NCI-H524 (cell line): ENCODE results near the gene UPP1.
"Not testable (repeated sequence)": the region's sequence is repeated elsewhere in the genome, so short reads cannot be mapped to it uniquely, and the experiment has no call there.

Source experiments
- DNase-seq, 2 experiments: peaks; one replicate each; lab custom pipeline; 2025; lab: John Stamatoyannopoulos, UW

UPP1 gene

DNA sequence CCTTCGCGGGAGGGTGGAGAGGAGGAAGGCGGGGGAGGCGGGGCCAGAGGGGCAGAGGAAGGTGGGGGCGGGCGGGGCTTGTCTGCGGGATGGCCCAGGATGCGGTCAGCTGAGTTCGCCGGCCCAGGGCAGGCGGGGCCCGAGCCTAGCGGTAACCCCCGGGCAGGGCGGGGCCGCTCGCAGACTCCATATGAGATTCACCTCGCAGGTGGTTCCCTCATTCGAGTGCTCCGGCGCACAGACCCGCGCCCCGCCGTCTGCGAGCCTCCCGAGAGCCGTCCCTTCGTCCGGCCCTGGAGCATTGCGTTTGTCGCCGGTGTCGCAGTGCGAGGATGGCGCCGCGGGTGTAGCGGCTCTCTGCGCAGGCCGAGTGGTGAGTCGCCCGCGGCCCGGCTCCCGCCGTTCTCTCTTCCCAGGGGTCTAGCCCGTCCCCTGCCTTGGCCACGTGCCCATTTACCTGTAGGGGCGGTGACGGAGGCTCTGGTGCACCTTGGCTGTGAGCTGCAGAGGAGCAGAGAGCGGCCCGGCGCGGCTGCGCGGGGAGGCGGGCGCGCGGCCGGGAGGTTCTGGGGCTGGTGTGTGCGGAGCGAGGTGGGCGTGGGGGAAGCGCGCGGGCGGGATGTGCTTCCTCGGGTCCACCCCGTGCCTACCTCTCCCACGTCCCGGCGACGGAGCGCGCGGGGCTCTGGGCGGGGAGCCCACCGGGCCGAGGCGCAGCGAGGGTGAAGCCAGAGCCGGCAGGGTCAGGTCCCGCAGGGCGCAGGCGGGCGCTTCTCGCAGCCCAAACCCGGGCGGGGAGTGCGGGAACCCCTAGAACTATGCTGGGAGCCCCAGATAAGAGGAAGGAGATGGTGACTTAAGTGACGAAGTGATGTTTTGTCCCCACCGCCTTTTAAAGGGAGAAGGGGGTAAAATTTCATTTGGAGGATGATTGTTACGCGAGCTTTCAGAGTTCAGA, at the start of gene UPP1:
Gene UPP1 (plus strand): TSS at position 220 of the 958 bp plus-strand sequence. CDS start 5,519 bp downstream, outside the sequence.
- peak; percentile 24 to 59 for DNase-seq

DNA sequence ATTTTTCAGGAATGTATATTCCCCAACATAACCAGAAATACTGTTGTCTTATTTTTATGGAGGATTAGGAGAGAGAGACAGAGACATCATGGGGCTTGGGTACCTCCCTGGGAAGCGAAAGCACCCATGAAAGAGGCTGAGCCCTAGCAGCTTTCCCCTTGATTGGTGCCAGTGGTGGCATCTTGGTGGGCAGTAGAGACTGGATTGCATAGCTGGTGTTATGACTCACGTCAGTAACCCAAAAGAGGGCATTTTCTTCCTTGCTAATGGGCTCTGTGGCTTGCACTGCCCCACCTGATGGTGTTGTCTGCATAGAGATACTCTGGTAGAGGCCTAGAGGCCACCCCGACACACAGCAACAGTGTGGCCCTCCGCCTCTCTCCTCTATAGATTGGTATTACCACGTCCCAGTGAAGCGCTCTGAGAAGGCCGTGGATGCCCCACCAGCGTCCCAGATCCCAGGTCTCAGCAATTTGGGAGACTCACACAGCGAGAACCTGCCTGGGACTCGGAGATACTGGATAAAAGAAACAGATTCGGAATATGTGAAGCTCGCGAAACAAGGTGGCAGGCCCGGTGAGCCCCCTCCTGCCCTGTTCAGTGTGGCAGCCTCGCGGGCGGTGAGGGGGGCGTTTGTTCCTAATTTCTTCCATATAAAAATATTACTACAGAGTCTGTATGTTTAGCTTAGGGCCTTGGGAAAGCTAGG, 48.0 kb upstream of the UPP1 start:
- DNase-seq = no peak

DNA sequence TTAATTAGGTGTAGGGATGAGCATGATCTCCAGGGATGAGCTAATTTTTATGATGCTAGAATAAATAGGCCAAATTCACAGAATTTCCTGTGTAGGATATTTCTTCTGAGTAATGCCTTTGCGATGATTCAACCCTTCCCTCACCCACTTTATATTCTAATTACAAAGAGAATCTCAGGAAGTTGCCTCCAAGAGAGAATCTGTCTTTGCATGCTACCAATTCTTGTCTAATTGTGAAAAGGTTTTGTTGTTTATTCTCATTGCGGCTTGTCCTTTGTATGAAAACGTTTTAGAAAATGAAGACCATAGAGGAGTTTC, 47.5 kb upstream of the UPP1 start:
- no peak for DNase-seq

DNA sequence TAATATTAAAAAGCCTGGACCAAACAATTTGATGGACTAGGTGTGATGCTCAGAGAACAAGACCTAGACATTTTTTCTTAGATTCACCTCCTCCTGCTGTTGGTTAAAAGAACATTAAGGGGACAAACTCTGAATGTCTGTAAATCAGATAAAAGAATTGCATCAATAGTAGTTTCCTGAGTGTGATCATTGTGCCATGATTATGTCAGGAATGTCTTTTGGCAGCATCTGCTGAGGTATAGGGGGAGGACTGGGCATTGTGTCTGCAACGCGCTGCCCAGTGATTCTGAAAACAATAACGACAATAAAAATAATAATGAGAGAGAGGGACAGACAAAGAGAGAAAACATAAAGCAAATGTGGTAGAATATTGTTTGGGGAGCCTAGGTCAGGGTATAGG, 46.8 kb upstream of the UPP1 start:
- no peak for DNase-seq

DNA sequence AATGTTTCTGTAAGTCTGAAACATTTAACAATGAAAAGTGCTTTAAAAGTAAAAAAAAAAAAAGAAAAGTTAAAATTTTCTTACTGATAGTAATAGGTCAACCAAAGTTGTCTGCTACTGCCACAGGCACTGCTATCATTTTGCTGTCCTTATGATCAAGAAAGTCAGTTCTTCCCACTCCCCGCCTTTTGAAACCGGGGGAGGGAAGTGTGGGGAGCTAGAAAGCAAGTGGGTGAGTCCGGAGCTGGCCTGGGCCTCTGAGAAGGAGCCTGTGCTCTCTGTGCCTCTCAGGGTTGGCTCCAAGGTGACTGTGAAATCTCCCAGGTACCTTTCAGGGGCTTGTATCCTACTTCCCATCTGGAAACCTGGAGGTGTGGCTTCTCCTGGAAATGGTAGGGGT, 46.4 kb upstream of the UPP1 start:
- no peak for DNase-seq

DNA sequence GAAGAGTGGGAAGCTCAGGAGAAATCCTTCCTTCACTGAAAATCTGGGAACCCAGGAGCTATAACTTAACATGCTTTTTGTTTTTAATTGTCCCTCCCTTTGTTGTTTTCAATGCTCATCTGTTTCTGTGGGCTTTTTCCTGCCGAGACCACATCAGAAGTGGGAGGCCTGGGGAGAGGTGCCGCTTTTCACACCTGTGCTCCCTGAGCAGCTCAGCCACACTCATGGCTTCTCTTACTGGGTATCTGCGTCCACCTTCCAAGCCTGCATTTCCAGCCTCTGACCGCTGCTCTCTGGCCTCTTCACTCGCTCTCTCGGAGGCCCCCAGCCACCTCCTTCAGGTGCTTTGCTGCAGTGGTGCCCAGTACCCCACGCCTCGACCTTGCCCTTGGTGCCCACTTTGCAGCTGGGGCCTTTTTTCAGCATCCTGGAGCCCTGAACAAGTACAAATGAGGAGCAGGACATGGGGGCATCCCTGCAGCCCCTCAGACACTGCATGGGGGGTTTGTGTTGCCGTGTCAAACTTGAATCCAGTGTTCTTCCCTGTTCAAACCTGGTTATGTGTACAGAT, 43.8 kb upstream of the UPP1 start:
- no peak for DNase-seq

DNA sequence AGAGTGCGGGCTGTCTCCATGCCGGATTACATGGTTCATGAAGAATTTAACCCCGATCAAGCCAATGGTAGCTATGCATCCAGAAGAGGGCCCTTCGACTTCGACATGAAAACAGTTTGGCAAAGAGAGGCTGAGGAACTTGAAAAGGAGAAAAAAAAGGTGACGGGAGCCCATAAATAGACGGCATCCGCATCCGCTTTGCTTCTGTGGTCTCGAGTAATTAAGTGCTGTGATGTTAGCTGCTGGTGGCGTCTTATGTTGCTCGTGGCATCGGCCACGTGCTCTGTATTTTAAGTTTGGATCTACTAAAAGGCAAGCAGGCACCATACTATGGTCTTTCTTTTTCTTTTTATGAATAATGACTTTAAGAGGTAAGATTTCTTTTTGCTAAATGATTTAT, 42.6 kb upstream of the UPP1 start:
- DNase-seq = no peak

DNA sequence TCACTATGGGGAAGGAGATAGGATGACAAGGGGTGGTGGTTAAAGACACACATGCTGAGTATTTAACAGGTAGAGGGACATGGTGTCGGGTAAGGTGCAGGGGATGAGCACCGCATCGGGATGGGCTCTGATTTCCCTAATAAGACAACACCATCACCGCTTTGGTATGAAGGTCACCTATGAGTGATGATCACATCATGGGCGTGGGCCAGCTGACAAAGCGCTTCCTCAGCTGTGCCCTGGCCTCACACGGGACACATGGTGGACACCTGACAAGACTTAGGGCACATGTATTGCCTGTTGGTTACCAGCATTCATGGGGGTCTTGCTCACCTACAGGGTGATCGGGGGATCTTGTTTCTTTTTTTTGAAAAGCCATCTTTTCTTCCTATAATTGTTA, 41.0 kb upstream of the UPP1 start:
- no peak for DNase-seq

DNA sequence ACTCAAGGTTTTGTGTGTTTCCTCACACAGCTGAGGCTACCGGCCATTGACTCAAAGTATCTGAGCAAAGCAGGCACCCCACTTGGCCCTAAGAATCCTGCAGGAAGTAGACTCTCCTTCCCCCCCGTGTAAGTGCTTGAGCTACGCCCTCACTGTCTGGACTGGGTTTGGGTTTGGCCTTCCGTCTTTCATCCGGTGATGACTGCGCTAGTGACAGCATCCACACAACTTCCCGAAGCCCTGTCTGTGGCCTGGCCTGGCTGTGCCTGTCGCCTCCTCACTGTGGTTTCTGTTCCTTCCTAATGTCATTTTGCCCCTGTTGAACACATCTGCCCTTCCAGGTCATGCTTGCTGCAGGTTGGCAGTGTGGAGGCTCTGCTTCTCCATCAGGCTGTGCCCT, 39.2 kb upstream of the UPP1 start:
- no peak for DNase-seq

DNA sequence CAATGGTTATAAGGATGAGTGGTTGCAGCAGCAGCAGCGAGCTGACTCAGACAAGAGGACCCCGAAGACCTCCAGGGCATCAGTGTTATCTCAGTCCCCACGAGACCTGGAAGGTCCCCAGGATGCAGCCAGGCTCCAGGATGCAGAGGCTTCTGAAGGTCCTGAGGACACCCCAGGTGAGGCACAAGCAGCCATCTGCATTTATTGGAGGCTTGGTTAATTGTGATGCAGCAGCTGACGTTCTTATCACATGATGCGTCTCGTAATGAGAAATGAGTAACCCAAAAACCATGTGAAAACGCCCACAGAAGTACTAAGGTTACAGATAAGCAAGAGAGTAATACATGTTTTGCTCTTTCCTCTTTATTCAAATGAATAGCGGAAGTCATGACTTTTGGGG, 36.3 kb upstream of the UPP1 start:
- DNase-seq = no peak

DNA sequence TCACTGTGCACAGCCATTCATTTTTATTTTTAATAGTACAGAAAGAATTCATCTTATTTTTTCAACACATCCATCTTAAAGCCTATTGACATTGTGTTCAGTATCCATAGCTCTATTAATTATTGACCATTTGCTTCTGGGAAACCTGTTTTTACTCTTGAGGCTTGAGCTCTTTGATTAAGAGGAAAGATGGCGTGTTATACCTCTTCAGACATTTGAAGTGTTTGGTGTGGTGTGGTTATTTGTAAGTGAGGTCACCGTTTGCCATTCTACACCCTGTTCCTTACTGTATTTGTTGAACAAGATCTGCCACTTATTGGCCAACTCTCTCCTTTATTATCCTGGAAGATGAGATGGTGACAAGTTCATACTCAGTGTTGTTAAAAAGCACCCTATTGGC, 35.3 kb upstream of the UPP1 start:
- no peak for DNase-seq

DNA sequence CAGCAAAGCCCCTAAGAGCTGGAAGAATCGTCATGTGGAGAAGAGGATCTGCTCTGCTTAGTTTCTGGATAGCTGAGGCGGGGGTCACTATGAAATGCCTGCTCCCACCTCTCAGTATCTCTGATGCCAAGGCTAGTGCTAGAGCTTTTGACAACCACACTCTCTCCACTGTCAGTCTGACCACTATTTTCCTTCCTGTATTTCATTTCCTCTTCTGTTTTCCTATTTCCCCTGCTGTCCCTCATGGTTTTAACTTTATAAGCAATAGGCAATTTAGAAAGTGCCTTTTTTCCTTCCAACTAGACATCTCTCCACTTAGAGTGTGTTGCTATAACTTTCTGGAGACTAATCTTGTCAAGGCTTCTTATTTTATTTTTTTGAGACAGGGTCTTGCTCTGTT, 30.1 kb upstream of the UPP1 start:
- DNase-seq = no peak

DNA sequence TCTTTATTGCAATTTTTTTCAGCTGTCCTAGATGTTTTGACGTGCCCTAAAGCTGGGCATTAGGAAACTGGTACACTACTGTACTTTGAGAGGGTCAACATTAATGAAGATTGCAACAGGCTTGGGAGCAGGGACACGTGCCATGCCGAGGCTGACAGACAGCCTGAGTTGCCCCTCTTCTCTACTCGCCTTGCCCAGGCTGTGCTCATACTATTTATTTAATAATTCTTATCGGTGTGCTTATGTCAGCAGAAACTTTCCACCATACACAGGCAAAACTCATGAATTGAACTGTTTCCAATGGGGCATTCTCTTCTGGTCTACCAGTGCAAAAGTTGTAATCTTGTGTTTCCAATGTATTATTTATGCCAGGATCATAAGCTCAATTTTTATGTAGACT, 29.4 kb upstream of the UPP1 start:
- DNase-seq = no peak

DNA sequence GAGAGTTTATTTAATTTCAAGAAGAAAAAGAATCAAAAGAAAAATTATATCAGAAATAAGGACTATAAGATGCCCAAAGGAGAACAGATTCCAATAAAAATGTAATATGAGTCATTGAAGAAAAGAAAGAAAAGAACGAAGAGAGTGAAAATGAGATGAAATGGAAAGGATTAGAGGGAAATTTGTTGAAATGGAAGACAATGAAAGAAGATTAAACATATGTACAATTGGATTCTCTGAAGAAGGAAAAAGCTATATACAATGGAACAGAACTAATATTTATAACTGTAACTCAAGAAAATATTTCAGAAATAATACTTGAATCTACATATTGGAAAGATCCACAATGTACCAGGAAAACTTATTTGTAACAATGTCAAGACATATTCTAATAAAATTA, 25.1 kb upstream of the UPP1 start:
- no peak for DNase-seq

DNA sequence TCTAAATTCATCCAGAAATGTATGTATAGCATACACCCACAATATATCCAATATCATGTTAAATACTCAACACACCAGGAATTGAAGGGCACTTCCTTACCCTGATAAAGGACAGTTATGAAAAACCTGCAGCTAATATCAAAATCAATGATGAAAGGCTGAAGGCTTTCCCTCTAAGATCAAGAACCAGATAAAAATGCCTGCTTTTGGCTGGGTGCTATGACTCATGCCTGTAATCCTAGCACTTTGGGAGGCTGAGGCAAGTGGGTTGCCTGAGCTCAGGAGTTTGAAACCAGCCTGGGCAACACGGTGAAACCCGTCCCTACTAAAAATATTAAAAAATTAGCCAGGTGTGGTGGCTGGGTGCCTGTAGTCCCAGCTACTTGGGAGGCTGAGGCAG, 21.6 kb upstream of the UPP1 start:
- DNase-seq = no peak

DNA sequence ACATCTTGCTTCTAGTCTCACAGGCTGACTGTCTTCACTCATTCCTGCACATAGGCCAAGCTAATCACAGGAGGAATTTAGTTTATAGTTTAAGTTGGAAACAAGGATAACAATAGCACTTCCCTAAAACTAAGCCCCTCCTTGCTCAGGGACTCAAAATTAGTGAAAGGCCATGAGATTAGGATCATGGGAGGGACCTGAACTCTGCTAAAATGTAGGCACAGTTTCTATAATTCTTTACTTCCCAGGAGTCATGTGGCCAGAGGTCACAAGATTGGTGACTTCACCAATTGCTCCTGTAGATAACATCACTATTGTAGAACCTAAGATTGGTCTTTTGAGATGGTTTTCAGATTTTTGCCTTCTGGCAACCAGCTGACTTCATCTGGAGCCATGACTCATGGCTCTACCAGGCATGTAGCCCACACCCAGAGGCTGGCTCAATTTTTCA, 14.8 kb upstream of the UPP1 start:
- DNase-seq = no peak

DNA sequence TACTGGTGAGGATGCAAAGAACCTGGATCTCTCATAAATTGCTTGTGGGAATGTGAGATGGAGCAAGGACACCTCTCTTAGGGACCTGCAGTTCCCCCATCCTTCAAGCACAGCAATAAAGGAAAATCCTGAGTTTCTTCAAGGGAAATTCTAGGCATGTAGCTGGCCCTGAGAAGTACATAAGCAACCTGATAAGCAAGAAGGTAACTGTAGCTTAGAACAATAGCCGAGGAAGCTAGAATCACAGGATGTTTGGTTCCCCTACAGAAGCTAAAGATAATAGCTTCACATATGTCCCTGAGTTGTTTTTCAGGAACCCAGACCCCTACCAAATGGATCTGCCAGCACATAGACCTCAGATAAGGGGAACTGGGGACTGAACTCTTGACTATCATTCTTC, 11.6 kb upstream of the UPP1 start:
- no peak for DNase-seq

DNA sequence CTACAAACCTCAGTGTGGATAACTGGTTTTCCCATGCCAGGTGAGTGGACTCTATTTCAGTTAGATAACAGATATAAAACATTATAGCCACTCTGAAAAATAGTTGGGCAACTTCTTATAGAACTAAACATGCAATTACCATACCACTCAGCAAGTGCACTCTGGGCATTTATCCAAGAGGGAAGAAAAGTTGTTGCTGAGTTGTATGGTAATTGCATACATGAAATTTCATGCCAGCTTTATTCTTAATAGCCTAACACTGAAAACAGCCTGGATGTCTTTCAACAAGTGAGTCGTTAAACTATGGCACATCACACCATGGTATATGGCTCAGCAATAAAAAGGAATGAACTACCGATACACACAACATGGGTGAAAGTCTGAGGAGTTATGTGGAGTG, 10.6 kb upstream of the UPP1 start:
- DNase-seq = no peak

DNA sequence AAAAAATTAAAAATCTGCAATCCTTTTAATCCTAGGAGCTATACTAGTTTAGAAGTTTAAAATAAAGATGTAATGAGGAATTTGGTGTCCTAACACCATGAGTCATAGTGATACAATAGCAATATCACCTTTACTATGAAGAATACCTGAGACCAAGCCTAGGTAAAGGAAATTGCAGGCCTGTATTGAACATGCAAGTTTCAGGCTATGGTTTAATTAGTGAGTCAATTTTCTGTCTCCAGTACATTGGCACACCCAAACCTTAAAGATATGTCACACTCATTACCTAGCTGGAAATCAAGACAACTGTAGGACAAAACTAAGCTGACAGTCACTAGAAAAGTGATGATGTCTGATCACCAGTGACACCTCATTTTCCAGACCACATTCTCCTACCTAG, 6.7 kb upstream of the UPP1 start:
- DNase-seq = not testable (repeated sequence)

DNA sequence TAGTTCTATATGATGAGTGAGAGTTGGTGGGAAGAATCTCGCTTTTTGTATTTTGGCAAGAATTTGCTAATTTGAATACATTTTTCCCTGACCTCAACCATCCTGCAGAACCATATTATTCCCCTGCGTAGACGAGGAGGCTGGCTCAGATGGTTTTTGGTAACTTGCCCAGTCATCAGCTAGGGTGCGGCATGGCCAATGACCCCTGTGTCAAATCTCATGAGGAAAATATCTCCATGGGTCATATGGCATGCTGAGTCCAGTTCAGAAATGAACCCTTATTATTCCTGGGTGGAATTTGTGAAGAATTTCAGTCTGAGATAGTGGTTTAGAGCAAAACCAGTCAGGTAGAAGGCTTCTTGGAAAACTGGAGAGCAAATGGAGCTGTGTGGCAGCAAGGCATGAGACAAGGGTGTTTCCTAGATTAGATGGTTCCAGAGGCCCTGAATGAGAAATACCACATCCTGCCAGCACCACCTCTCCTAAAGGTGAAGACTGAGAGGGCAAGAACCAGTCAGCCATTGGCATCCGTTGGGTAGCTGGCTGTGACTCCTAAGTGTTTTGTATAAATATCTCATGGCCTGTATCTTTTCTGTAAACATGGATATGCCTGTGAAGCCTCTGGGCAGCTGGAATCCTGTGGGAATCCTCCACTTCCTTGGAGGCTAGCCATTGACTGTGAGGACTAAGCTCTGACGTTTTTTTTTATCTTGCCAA, 5.8 kb upstream of the UPP1 start:
- no peak for DNase-seq

DNA sequence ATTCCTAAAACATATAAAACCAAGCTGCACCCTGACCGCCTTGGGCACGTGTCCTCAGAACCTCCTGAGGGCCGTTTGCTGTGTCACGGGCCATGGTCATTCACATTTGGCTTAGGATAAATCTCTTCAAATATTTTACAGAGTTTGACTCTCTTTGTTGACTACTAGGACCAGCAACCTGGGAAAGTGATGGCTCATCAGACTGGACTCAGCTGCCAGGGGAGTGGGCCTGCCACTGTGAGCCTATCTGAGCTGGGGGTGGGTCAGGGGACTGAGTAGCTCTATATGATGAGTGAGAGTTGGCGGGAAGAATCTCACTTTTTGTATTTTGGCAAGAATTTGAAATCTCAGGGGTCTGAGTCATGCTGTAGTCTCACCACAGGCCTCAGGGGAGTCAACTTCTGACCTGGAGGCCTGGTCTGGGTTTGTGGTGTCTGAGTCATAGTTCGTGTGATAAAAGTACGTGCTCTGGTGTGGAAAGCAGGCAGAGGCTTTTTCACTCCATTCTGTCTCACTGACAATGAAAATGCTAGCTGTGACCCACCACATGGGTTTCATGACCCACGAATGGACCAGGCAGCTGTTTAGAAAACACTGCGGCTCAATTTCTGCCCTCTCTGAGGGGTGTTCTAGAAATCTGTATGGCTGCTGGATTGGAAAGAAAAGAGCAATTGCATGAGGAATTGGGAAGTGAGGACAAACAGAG, 4.2 kb upstream of the UPP1 start:
- no peak for DNase-seq

DNA sequence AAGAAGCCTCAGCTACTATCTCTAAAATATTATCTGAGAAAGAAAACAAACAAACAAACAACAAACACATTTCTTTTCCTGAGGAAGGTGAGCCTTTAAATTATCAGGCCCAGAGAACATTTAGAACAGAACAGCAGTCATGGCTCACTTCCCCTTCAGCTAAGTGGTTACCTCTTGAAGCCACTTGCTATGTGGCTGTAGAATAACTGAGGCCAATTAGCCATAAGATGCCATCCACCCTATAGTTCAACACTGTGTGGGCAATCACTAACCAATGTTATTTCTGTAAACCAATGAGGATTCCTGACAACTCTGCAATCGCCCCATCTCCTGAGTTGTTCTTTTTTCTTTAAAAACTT, 3.7 kb upstream of the UPP1 start:
- no peak for DNase-seq
